ENCODE measurements around the gene ALDH3B2.

DNA sequence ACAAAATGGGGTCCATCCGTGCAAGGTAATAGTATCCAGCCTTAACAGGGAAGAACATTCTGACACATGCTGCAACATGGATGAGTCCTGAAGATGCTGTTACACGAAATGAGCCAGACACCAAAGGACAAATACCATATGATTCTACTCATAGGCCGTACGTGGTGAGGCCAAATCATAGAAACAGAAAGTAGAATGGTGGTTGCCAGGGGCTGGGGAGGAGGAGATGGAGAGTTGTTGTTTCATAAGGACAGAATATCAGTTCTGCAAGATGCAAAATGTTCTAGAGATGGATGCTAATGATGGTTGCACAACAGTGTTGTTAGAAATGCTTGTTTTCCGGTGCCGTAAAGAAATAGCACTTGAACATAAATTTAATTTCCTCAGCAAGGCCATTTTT, 37.5 kb downstream of the ALDH3B2 start:
- TF ChIP-seq, protein P1, sequence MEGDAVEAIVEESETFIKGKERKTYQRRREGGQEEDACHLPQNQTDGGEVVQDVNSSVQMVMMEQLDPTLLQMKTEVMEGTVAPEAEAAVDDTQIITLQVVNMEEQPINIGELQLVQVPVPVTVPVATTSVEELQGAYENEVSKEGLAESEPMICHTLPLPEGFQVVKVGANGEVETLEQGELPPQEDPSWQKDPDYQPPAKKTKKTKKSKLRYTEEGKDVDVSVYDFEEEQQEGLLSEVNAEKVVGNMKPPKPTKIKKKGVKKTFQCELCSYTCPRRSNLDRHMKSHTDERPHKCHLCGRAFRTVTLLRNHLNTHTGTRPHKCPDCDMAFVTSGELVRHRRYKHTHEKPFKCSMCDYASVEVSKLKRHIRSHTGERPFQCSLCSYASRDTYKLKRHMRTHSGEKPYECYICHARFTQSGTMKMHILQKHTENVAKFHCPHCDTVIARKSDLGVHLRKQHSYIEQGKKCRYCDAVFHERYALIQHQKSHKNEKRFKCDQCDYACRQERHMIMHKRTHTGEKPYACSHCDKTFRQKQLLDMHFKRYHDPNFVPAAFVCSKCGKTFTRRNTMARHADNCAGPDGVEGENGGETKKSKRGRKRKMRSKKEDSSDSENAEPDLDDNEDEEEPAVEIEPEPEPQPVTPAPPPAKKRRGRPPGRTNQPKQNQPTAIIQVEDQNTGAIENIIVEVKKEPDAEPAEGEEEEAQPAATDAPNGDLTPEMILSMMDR (IDR thresholded peaks at IDR 0.05): no peak
- TF ChIP-seq ZFX (IDR thresholded peaks at IDR 0.05; ENCODE audit: borderline replicate concordance): no peak
